Thoracic aorta (tissue), 2 donors: ENCODE results near the gene SYNDIG1. TPM values are rescaled to one million over a fixed set of nuclear protein-coding genes. Genes with fewer than 3 reads are reported as not detected.

Experiments
- ATAC-seq: fragments of 150-250 bp; one replicate; pipeline ENCODE4 v1.8.0; 2017; ENCODE audit warnings: low read depth; ENCODE audit not compliant: insufficient number of reproducible peaks, low FRiP score
- DNase-seq: peaks from one replicate; pipeline ENCODE4 v3.0.0-alpha.2; 2020; ENCODE audit warnings: low spot score
- H3K27ac ChIP-seq, 2 donors: fragments of 200-600 bp; sonication (generic); 1 replicate in 1 of 2; 2 replicates in 1 of 2; pipeline ENCODE4 v1.5.1; 2016; ENCODE audit warnings: mild to moderate bottlenecking in 2 of 2, moderate library complexity in 2 of 2
- H3K27me3 ChIP-seq: fragments of 200-600 bp; sonication (generic); replicated peaks from 2 replicates; pipeline ENCODE4 v1.6.0; 2016; ENCODE audit warnings: mild to moderate bottlenecking; ENCODE audit not compliant: insufficient read depth
- H3K36me3 ChIP-seq: fragments of 200-600 bp; sonication (generic); one replicate; pipeline ENCODE4 v1.5.1; 2016
- H3K4me1 ChIP-seq, 2 donors: fragments of 200-600 bp; sonication (generic); 1 replicate in 1 of 2; 2 replicates in 1 of 2; pipeline versions ENCODE4 v1.5.1 to v1.6.0; 2016; ENCODE audit warnings: low read depth in 2 of 2, mild to moderate bottlenecking in 1 of 2; ENCODE audit not compliant: control insufficient read depth in 1 of 2
- H3K4me3 ChIP-seq: fragments of 200-600 bp; sonication (generic); 2 replicates; pipeline ENCODE4 v1.5.1; 2016; ENCODE audit warnings: mild to moderate bottlenecking
- H3K9me3 ChIP-seq: fragments of 200-600 bp; sonication (generic); 2 replicates; pipeline ENCODE4 v1.5.1; 2016
- total RNA-seq, 2 donors: library from RNA; depleted of rRNA; stranded (reverse); fragments of >200 nt; gene quantifications; one replicate each; pipeline versions ENCODE4 v1.1.0 to v1.2.3, GENCODE V29; 2016
- TF ChIP-seq, protein P1 (sequence below): fragments of 200-600 bp; sonication (generic); IDR thresholded peaks from one replicate; pipeline ENCODE4 v1.5.1; 2019; ENCODE audit warnings: antibody characterized with exemption

SYNDIG1 gene
- total RNA-seq, 2 donors from 2014 or later, result 1.8 to 5.4 TPM

DNA sequence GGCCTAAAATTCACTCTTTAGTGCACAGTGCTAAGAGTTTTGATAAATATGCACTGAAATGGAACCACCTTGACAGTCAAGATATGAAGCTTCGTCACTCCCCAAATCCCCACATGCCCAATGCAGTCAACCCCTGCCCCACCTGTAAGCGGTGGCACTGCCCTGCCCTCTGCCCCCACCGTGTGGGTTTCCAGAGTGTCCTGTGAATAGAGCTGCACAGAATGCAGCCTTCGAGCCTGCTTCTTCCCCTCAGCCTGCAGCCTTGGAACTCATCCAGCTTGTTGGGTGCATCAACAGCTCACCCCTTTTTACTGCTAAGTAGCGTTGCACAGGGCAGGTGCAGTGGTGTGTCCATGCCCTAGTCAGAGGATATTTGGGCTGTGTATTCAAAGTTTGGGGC, 216.3 kb downstream of the SYNDIG1 start:
- Histone ChIP-seq H3K36me3 (no peaks in the 10 kb centered on the region), H3K4me3 (no peak overlapping the region), H3K27ac (no peak overlapping the region), H3K9me3 (peaks cover 3% of the 10 kb centered on the region), H3K4me1 (no peaks in the 10 kb centered on the region), H3K27me3 (no peaks in the 10 kb centered on the region)
- TF ChIP-seq, protein P1, sequence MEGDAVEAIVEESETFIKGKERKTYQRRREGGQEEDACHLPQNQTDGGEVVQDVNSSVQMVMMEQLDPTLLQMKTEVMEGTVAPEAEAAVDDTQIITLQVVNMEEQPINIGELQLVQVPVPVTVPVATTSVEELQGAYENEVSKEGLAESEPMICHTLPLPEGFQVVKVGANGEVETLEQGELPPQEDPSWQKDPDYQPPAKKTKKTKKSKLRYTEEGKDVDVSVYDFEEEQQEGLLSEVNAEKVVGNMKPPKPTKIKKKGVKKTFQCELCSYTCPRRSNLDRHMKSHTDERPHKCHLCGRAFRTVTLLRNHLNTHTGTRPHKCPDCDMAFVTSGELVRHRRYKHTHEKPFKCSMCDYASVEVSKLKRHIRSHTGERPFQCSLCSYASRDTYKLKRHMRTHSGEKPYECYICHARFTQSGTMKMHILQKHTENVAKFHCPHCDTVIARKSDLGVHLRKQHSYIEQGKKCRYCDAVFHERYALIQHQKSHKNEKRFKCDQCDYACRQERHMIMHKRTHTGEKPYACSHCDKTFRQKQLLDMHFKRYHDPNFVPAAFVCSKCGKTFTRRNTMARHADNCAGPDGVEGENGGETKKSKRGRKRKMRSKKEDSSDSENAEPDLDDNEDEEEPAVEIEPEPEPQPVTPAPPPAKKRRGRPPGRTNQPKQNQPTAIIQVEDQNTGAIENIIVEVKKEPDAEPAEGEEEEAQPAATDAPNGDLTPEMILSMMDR, result no peak
- ATAC-seq, result no peak
- DNase-seq, result no peak

DNA sequence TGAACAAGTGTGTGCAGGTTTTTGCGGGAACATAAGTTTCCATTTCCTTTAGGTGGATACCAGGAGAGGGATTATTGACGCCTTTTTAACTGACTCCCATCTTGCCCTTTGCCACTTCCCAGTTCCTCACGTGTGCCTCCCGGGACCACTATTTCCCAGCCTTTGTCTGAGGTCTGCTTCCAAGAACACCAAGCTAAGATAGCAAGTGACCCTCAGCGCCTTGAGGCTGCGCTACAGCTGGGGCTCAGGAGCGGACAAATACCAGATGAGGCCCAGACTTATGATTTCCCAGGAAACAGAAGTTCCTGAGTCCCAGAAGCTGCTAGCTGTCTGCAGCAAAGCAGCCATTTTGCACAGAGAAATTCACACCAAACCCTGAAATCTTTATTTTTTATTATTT, 216.7 kb downstream of the SYNDIG1 start:
- no peak overlapping the region for H3K4me3 ChIP-seq
- H3K36me3 ChIP-seq, result no peaks in the 10 kb centered on the region
- no peak overlapping the region for H3K27ac ChIP-seq
- H3K4me1 ChIP-seq, result no peaks in the 10 kb centered on the region
- TF ChIP-seq, protein P1, result no peak
- ATAC-seq (no peak), DNase-seq (no peak)
- no peaks in the 10 kb centered on the region for H3K27me3 ChIP-seq
- peaks cover 3% of the 10 kb centered on the region for H3K9me3 ChIP-seq

DNA sequence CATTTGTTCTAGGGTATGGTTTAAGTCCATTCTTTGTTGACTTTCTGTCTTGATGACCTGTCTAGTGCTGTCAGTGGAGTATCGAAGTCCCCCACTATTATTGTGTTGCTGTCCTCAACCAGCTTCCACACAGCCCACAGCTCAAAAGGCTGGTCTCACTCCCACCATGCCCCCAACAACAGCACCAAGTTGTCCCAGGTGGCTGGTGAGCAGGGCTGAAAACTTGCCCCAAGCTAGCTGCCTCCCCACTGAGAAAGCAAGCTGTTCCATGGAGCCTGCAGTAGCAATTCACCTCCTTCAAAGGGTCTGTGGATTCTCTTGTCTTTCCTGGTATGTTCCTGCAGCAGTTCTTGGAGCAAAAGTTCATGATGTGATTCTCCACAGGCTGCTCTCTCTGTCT, 221.0 kb downstream of the SYNDIG1 start:
- DNase-seq, result no peak
- no peaks in the 10 kb centered on the region for H3K36me3 ChIP-seq
- peaks cover 3% of the 10 kb centered on the region for H3K9me3 ChIP-seq
- TF ChIP-seq, protein P1, result no peak
- no peak overlapping the region for H3K27ac ChIP-seq
- H3K27me3 ChIP-seq, result no peaks in the 10 kb centered on the region
- H3K4me1 ChIP-seq, result peaks cover 0 to 18% of the 10 kb centered on the region in 2 donors
- no peak for ATAC-seq
- no peak overlapping the region for H3K4me3 ChIP-seq

DNA sequence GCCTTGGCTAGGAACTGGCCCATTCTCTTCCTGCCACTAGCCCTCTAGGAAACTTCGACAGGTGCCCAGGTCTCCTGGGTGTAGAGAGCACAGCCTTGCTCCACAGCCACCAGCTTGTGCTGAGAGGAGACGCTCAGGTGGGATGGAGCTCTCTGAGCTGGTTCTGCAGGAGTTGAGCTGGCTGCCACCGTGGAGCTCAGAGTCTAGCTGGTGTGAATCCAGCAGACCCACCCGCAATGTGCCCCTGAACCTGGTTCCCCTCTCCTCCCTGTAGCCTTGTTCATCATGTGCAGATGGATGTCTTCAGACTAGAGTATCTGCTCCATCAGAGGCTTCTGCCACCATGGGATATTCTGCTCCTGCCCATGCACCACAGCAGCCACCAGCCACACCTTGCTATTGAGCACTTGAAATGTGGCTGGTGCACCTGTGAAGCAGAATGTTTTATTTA, 222.5 kb downstream of the SYNDIG1 start:
- DNase-seq, result no peak
- TF ChIP-seq, protein P1, result no peak
- no peaks in the 10 kb centered on the region for H3K27me3 ChIP-seq
- H3K9me3 ChIP-seq, result peaks cover 3% of the 10 kb centered on the region
- H3K4me1 ChIP-seq, result peaks cover 0 to 22% of the 10 kb centered on the region in 2 donors
- H3K4me3 ChIP-seq, result no peak overlapping the region
- no peaks in the 10 kb centered on the region for H3K36me3 ChIP-seq
- H3K27ac ChIP-seq, result no peak overlapping the region
- ATAC-seq, result no peak

DNA sequence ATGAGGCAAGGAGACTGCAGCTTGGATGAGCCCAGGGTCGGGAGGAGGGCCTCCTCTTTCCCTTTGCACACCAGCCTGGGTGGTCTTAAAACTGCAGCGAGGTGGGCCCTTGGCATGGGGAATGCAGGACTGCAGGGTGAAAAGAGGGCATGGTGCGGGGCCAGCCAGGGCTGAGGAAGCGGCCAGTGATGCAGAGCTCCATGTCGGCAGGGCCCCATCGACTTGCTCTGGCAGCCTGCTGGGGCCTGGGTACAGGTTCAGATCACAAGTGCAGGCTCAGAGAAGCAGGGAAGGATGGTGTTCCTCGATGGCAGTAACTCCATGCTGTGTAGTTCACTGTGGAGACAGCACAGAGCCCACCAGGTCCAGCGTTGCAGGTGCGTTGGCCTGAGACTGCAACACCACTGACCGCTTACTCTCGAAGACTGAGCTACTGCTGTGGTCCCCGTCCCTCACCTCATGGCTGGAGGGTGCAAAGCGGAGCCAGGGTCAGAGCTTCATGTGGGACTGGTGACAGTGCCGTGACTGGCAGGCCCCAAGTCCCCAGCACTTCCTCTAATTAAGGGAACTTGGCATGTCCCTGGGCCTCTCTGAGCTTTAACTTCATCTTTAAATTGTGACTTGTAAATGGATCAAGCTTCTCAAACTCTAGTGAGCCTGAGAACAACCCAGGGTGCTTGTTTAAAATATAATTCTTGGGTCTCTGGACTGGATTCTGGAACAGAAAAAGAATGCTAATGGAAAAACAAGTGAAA, 223.2 kb downstream of the SYNDIG1 start:
- H3K36me3 ChIP-seq, result no peaks in the 10 kb centered on the region
- ATAC-seq (no peak), DNase-seq (no peak)
- H3K27me3 ChIP-seq, result no peaks in the 10 kb centered on the region
- H3K27ac ChIP-seq, result no peak overlapping the region
- H3K9me3 ChIP-seq, result peaks cover 3% of the 10 kb centered on the region
- TF ChIP-seq, protein P1, result no peak
- H3K4me1 ChIP-seq, result peaks cover 0 to 22% of the 10 kb centered on the region in 2 donors
- no peak overlapping the region for H3K4me3 ChIP-seq
